GM12878 (cell line): ENCODE data around the gene LNX2. TPM values are rescaled to one million over a fixed set of nuclear protein-coding genes. Genes with fewer than 3 reads are reported as not detected.
A peak's percentile ranks its signal among the peaks of the same experiment; 100 is the strongest.

Experiments
- ATAC-seq: fragments of 200-7000 bp; cut with Tn5 transposase; 3 replicates; pipeline ENCODE4 v1.9.1; 2020; ENCODE audit warnings: mild to moderate bottlenecking, moderate library complexity
- BruUV-seq: library from RNA; stranded (reverse); fragments of 400-500 nt; replicated peaks from 2 replicates; lab custom pipeline; 2021; lab: Mats Ljungman, UMichigan
- CTCF ChIA-PET: fragments of 300-600 bp; sonication (Branson Sonifier 250); formaldehyde crosslinking; extraction: SDS; loops from one replicate; lab custom pipeline; 2021; ENCODE audit warnings: inconsistent platforms; lab: Yijun Ruan, JAX
- POLR2A ChIA-PET: fragments of 350-600 bp; formaldehyde crosslinking; extraction: SDS; loops from one replicate; lab custom pipeline; 2021; ENCODE audit warnings: inconsistent platforms; lab: Charles Lee
- RAD21 ChIA-PET: fragments of 300-600 bp; sonication (Branson Sonifier 250); formaldehyde crosslinking; loops from one replicate; lab custom pipeline; 2023; ENCODE audit warnings: antibody characterized with exemption; ENCODE audit not compliant: unreplicated experiment; lab: Charles Lee
- SMC1A ChIA-PET: fragments of 300-600 bp; sonication (Branson Sonifier 250); formaldehyde crosslinking; loops from one replicate; lab custom pipeline; 2023; ENCODE audit not compliant: unreplicated experiment, uncharacterized antibody; lab: Charles Lee
- DNase-seq: peaks from one replicate; pipeline ENCODE4 v3.0.0-alpha.2; 2011; ENCODE audit warnings: low read depth, low spot score
- FAIRE-seq: peaks from 3 replicates; lab custom pipeline; 2011; peaks lifted over from hg19 to GRCh38; lab: Jason Lieb, UNC
- H2AFZ ChIP-seq: 2 replicates; pipeline ENCODE4 v1.6.0; 2011; ENCODE audit warnings: low read depth, low read length, control low read depth; ENCODE audit not compliant: control insufficient read depth
- H3K27ac ChIP-seq: 2 replicates; pipeline ENCODE4 v1.5.1; 2011; ENCODE audit warnings: control low read depth; ENCODE audit not compliant: control insufficient read depth, insufficient read depth
- H3K27me3 ChIP-seq, 2 experiments: replicated peaks in 1 of 2; 2 replicates each; pipeline versions ENCODE4 v1.6.0 to v1.6.1; 2011; ENCODE audit warnings: low read length in 1 of 2; ENCODE audit not compliant: control insufficient read depth in 2 of 2, insufficient read depth in 2 of 2
- H3K36me3 ChIP-seq, 2 experiments: 2 replicates each; pipeline ENCODE4 v1.5.1; 2011; ENCODE audit warnings: low read length in 1 of 2; ENCODE audit not compliant: control insufficient read depth in 2 of 2, insufficient read depth in 2 of 2
- H3K4me1 ChIP-seq: 2 replicates; pipeline ENCODE4 v1.6.1; 2011; ENCODE audit warnings: mild to moderate bottlenecking, low read length, moderate library complexity, mixed read lengths; ENCODE audit not compliant: control insufficient read depth, insufficient read depth
- H3K4me2 ChIP-seq: 2 replicates; pipeline ENCODE4 v1.6.0; 2011; ENCODE audit warnings: control low read depth; ENCODE audit not compliant: control insufficient read depth, insufficient read depth
- H3K4me3 ChIP-seq: fragments of 200-600 bp; sonication (generic); 2 replicates; pipeline ENCODE4 v1.5.1; 2016
- H3K79me2 ChIP-seq: 2 replicates; pipeline ENCODE4 v1.6.0; 2011; ENCODE audit warnings: low read length; ENCODE audit not compliant: control insufficient read depth, insufficient read depth
- H3K9ac ChIP-seq: 2 replicates; pipeline ENCODE4 v1.8.0; 2011; ENCODE audit warnings: low read length, control low read depth, mixed read lengths; ENCODE audit not compliant: control insufficient read depth, insufficient read depth
- H3K9me3 ChIP-seq: replicated peaks from 3 replicates; pipeline ENCODE4 v1.5.1; 2011; ENCODE audit warnings: mild to moderate bottlenecking, low read length; ENCODE audit not compliant: control insufficient read depth, insufficient read depth
- H4K20me1 ChIP-seq: 2 replicates; pipeline ENCODE4 v1.6.0; 2011; ENCODE audit not compliant: control insufficient read depth, insufficient read depth
- BCLAF1 ChIP-seq: fragments of 450-650 bp; IDR thresholded peaks from 2 replicates; pipeline ENCODE4 v1.6.1; 2017; ENCODE audit warnings: antibody characterized with exemption, mild to moderate bottlenecking, moderate library complexity
- IRF4 ChIP-seq: IDR thresholded peaks from 2 replicates; pipeline ENCODE4 v1.6.1; 2011; ENCODE audit warnings: low read depth, low read length
- MLLT1 ChIP-seq: fragments of 450-650 bp; IDR thresholded peaks from 2 replicates; pipeline ENCODE4 v1.6.1; 2016; ENCODE audit warnings: mild to moderate bottlenecking
- MYC ChIP-seq: IDR thresholded peaks from 2 replicates; pipeline ENCODE4 v1.6.1; 2011; ENCODE audit warnings: mild to moderate bottlenecking, low read length, moderate library complexity, inconsistent platforms; ENCODE audit not compliant: insufficient read depth, insufficient replicate concordance, insufficient read length, severe bottlenecking
- NFIC ChIP-seq: IDR thresholded peaks from 2 replicates; pipeline ENCODE4 v1.6.1; 2012; ENCODE audit warnings: low read depth, mild to moderate bottlenecking, inconsistent platforms, low read length, moderate library complexity
- RAD21 ChIP-seq: IDR thresholded peaks from 2 replicates; pipeline ENCODE4 v1.6.1; 2011; ENCODE audit warnings: mild to moderate bottlenecking, low read depth, low read length, moderate library complexity; ENCODE audit not compliant: insufficient read depth
- SMAD1 ChIP-seq: fragments of 450-650 bp; IDR thresholded peaks from 2 replicates; pipeline ENCODE4 v1.6.1; 2018; ENCODE audit warnings: mild to moderate bottlenecking, low read depth; ENCODE audit not compliant: partially characterized antibody
- SUZ12 ChIP-seq: fragments of 200-600 bp; sonication (generic); IDR thresholded peaks from one replicate; pipeline ENCODE4 v1.6.1; 2018; ENCODE audit warnings: antibody characterized with exemption, mild to moderate bottlenecking; ENCODE audit not compliant: unreplicated experiment
- TARDBP ChIP-seq: IDR thresholded peaks from 2 replicates; pipeline ENCODE4 v1.6.1; 2016; ENCODE audit warnings: borderline replicate concordance
- ZNF384 ChIP-seq: IDR thresholded peaks from 2 replicates; pipeline ENCODE4 v1.6.1; 2012; ENCODE audit warnings: low read depth, mild to moderate bottlenecking, low read length, improper control_type of control experiment, borderline replicate concordance
- WGBS: methylation state at CpG from one replicate; pipeline ENCODE4 v1.1.6; 2016; ENCODE audit warnings: low lambda C conversion rate; ENCODE audit not compliant: insufficient replicate concordance, insufficient coverage; ENCODE audit errors: missing lambda C conversion rate; 5-methylcytosine and 5-hydroxymethylcytosine counted together
- in situ Hi-C: fragments of 300-500 bp; cut with MboI; formaldehyde crosslinking; loops from 9 replicates; pipeline ENCODE4 v1.14.3; 2018; ENCODE audit warnings: mixed read lengths
- intact Hi-C: fragments of 100-400 bp; cut with micrococcal nuclease; formaldehyde crosslinking; loops from one replicate; pipeline ENCODE4 v1.14.2; 2022; ENCODE audit not compliant: unreplicated experiment
- polyA plus RNA-seq, 11 experiments: library from polyadenylated mRNA; depleted of rRNA in 4 of 11; unstranded in 6 of 11; stranded (reverse) in 5 of 11; fragments of >200 nt; fragmentation: Nextera tagmentation in 4 of 11; fragmentation: Illumina TruSeq in 1 of 11; extraction: Ambion mirVana in 4 of 11; extraction: Trizol in 1 of 11; gene quantifications; 1 replicate in 1 of 11; 2 replicates in 10 of 11; pipeline versions ENCODE4 v1.2.1 to v1.2.3, GENCODE V29; 2011 to 2016; ENCODE audit warnings: inconsistent platforms in 2 of 11, missing spikeins in 2 of 11, low read depth in 1 of 11
- total RNA-seq, 4 experiments: library from RNA; depleted of rRNA in 3 of 4; stranded (reverse); fragments of >200 nt in 3 of 4; fragmentation: Illumina TruSeq in 1 of 4; extraction: Trizol in 1 of 4; gene quantifications; 2 replicates each; pipeline versions ENCODE4 v1.2.1 to v1.2.3, GENCODE V29; 2013 to 2021
- TF ChIP-seq, protein P1 (sequence below): fragments of 450-650 bp; formaldehyde crosslinking; IDR thresholded peaks from 2 replicates; pipeline ENCODE4 v1.4.0; 2020; ENCODE audit warnings: mild to moderate bottlenecking, moderate library complexity

Gene LNX2
- total and polyA plus RNA-seq, 10 of the 15 experiments (the other 5 are each of a cell fraction or from before 2014, with no cell fraction given) = 1.3 to 7.7 (median 4.4) TPM

GRCh38 chr13:27621366-27622101 is 1.2 kb upstream of the LNX2 start, which contains the start of gene POLR1D (continued):
- TF ChIP-seq, protein P1, sequence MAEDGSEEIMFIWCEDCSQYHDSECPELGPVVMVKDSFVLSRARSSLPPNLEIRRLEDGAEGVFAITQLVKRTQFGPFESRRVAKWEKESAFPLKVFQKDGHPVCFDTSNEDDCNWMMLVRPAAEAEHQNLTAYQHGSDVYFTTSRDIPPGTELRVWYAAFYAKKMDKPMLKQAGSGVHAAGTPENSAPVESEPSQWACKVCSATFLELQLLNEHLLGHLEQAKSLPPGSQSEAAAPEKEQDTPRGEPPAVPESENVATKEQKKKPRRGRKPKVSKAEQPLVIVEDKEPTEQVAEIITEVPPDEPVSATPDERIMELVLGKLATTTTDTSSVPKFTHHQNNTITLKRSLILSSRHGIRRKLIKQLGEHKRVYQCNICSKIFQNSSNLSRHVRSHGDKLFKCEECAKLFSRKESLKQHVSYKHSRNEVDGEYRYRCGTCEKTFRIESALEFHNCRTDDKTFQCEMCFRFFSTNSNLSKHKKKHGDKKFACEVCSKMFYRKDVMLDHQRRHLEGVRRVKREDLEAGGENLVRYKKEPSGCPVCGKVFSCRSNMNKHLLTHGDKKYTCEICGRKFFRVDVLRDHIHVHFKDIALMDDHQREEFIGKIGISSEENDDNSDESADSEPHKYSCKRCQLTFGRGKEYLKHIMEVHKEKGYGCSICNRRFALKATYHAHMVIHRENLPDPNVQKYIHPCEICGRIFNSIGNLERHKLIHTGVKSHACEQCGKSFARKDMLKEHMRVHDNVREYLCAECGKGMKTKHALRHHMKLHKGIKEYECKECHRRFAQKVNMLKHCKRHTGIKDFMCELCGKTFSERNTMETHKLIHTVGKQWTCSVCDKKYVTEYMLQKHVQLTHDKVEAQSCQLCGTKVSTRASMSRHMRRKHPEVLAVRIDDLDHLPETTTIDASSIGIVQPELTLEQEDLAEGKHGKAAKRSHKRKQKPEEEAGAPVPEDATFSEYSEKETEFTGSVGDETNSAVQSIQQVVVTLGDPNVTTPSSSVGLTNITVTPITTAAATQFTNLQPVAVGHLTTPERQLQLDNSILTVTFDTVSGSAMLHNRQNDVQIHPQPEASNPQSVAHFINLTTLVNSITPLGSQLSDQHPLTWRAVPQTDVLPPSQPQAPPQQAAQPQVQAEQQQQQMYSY (CRISPR knock-in tag) = no peak
- TF ChIP-seq TARDBP (no peak), NFIC (no peak), SUZ12 (no peak)

- intact Hi-C loops (loop anchor here (5.0 kb wide), 2 partner anchors 194 to 369 kb away; partner anchors contain the start of gene RPL21), in situ Hi-C loops (no loop called here)
- DNase-seq (no peak), ATAC-seq (no peak), FAIRE-seq (peak; percentile 23)
- ChIA-PET CTCF (interaction anchor here (1.1 to 3.8 kb wide), 3 partner anchors 14 to 196 kb away, joined by 3 to 27 read pairs (median 6); no protein-coding TSS in a partner anchor), RAD21 (interaction anchor here (0.6 to 6.0 kb wide), 13 partner anchors 9 to 453 kb away, joined by 3 to 33 read pairs (median 3); partner anchors contain the start of gene MTIF3), POLR2A (interaction anchor here (0.6 to 7.2 kb wide), 13 partner anchors 9 to 406 kb away, joined by 3 to 55 read pairs (median 4); no protein-coding TSS in a partner anchor), SMC1A (interaction anchor here (1.0 to 3.2 kb wide), 8 partner anchors 8 to 89 kb away, joined by 3 to 35 read pairs (median 4); no protein-coding TSS in a partner anchor)
- H3K27ac ChIP-seq = peak overlapping the region; percentile 84
- H3K4me3 ChIP-seq = peak overlapping the region; percentile 97
- H3K4me2 ChIP-seq = peak overlapping the region; percentile 81
- H3K79me2 ChIP-seq = peaks cover 73% of the 10 kb centered on the region
- peak overlapping the region; percentile 84 for H2AFZ ChIP-seq
- H4K20me1 ChIP-seq = peaks cover 3% of the 10 kb centered on the region; the same call in 1 of the 2 replicates
- peak overlapping the region; percentile 94 for H3K9ac ChIP-seq
- 0% methylated on average over 8 of the region's 8 CpGs for WGBS
- H3K36me3 ChIP-seq = 0 out of 4 replicates have a peak, but pooled peaks cover 0 to under 1% of the 10 kb centered on the region in 2 experiments
- H3K27me3 ChIP-seq = no peaks in the 10 kb centered on the region
- no TSS peak for BruUV-seq
- no peaks in the 10 kb centered on the region for H3K9me3 ChIP-seq
- H3K4me1 ChIP-seq = peaks cover 8% of the 10 kb centered on the region
- TF ChIP-seq IRF4 = no peak
- TF ChIP-seq RAD21 = no peak
- TF ChIP-seq SMAD1 = no peak
- TF ChIP-seq ZNF384 = no peak
- TF ChIP-seq MLLT1 = 0 out of 2 replicates have a peak, but pooled peaks have one; percentile 13
- no peak for TF ChIP-seq MYC
- TF ChIP-seq BCLAF1 = no peak
Observed at GRCh38 chr13:27621116-27621365, 712 bp upstream of the LNX2 start.
